ENCODE measurements around the gene RCAN2. TPM values are rescaled to one million over a fixed set of nuclear protein-coding genes. Genes with fewer than 3 reads are reported as not detected.

Gene RCAN2
- total and polyA plus RNA-seq, 2 donors (not counting 3 experiments of a cell fraction or from before 2014, with no cell fraction given) = 0.07 to 0.33 TPM

DNA sequence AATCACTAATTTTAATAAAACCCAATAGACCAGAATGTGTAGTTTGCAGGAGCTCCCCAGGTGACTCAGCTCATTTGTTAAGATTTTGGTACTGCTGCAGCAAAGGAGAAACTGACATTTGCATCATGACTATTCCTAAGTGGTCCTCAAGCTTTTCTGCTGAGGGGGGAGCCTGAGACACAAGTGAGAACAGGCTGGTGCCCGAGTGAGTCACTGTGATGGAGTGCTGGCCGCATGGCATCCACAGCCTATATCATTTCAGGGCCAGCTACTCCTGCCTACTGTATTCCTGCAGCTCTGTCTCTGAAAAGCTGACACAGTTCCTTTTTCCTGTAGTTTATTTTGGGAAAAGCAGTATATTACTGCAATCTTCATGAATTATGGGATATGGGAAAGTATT lies 206.8 kb downstream of the RCAN2 start:
- H3K27me3 ChIP-seq (ENCODE audit: control insufficient read depth in 2 of 2, insufficient read depth in 2 of 2, low read length in 2 of 2) = peaks cover 5 to 9% of the 10 kb centered on the region in 2 experiments
- peaks cover 9% of the 10 kb centered on the region for H3K4me1 ChIP-seq (ENCODE audit: control insufficient read depth, extremely low read depth, insufficient read depth, low read length)
- no peaks in the 10 kb centered on the region for H3K9me3 ChIP-seq (replicated peaks; ENCODE audit: control insufficient read depth, insufficient read depth, low read length)
- H3K36me3 ChIP-seq (ENCODE audit: control insufficient read depth in 2 of 2, extremely low read depth in 1 of 2, insufficient read depth in 2 of 2, low read length in 2 of 2) = no peaks in the 10 kb centered on the region
- no peaks in the 10 kb centered on the region for H3K79me2 ChIP-seq (ENCODE audit: control insufficient read depth, insufficient read depth, low read length)
- no peak overlapping the region for H3K27ac ChIP-seq (ENCODE audit: insufficient read depth, low read depth, low read length)
- no TSS peak for BruUV-seq (replicated peaks)
- H3K4me2 ChIP-seq (ENCODE audit: insufficient read depth, low read length) = no peak overlapping the region
- H3K4me3 ChIP-seq (replicated peaks in 1 of 3; ENCODE audit: insufficient read depth in 1 of 3, low read depth in 1 of 3, low read length in 3 of 3) = no peak overlapping the region
- DNase-seq (ENCODE audit: low read depth, low spot score) = no peak
- FAIRE-seq = no peak
- ChIA-PET CTCF (interaction anchor here (1.0 kb wide), 1 partner anchor 11 kb away, joined by 3 read pairs; no protein-coding TSS in a partner anchor), POLR2A (no interaction called here)
- dilution Hi-C loops (cut with MboI; ENCODE audit: extremely low pct_ligation_motif_present, low sequenced_read_pairs) = no loop called here
- H4K20me1 ChIP-seq (replicated peaks; ENCODE audit: control insufficient read depth, extremely low read depth, insufficient read depth, low read length) = no peaks in the 10 kb centered on the region
- intact Hi-C loops (cut with micrococcal nuclease) = no loop called here
- TF ChIP-seq MYC (IDR thresholded peaks at IDR 0.05; ENCODE audit: low read depth, low read length) = no peak
- TF ChIP-seq, protein P1, sequence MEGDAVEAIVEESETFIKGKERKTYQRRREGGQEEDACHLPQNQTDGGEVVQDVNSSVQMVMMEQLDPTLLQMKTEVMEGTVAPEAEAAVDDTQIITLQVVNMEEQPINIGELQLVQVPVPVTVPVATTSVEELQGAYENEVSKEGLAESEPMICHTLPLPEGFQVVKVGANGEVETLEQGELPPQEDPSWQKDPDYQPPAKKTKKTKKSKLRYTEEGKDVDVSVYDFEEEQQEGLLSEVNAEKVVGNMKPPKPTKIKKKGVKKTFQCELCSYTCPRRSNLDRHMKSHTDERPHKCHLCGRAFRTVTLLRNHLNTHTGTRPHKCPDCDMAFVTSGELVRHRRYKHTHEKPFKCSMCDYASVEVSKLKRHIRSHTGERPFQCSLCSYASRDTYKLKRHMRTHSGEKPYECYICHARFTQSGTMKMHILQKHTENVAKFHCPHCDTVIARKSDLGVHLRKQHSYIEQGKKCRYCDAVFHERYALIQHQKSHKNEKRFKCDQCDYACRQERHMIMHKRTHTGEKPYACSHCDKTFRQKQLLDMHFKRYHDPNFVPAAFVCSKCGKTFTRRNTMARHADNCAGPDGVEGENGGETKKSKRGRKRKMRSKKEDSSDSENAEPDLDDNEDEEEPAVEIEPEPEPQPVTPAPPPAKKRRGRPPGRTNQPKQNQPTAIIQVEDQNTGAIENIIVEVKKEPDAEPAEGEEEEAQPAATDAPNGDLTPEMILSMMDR (IDR thresholded peaks at IDR 0.05; ENCODE audit: extremely low read depth in 1 of 2, insufficient read depth in 1 of 2, low read depth in 1 of 2, low read length in 2 of 2) = no peak
- TF ChIP-seq POLR2A (IDR thresholded peaks at IDR 0.05; ENCODE audit: low read depth, low read length) = no peak
- TF ChIP-seq FOS (IDR thresholded peaks at IDR 0.05; ENCODE audit: borderline replicate concordance, insufficient read depth, low read length) = no peak
- no peak for TF ChIP-seq JUN (IDR thresholded peaks at IDR 0.05; ENCODE audit: borderline replicate concordance, insufficient read depth, insufficient read length, low read depth)
- TF ChIP-seq GATA2 (IDR thresholded peaks at IDR 0.05; ENCODE audit: insufficient read depth, insufficient read length, low read depth, low read length) = no peak
- no peak for TF ChIP-seq EZH2 (IDR thresholded peaks at IDR 0.05; ENCODE audit: borderline replicate concordance, low read depth, low read length, severe bottlenecking)
- TF ChIP-seq POLR2AphosphoS5 (IDR thresholded peaks at IDR 0.05; ENCODE audit: insufficient read depth, low read depth, low read length) = no peak
- H2AFZ ChIP-seq (ENCODE audit: low read depth, low read length) = no peak overlapping the region
- no peaks in the 10 kb centered on the region for H3K9me1 ChIP-seq (replicated peaks; ENCODE audit: control insufficient read depth, extremely low read depth, insufficient read depth, low read length)
- H3K9ac ChIP-seq (replicated peaks; ENCODE audit: extremely low read depth, insufficient read depth, low read length) = no peak overlapping the region
